ENCODE results near the gene CLCN5.
"Not testable (repeated sequence)": the region's sequence is repeated elsewhere in the genome, so short reads cannot be mapped to it uniquely, and the experiment has no call there.

The CLCN5 gene

GRCh38 chrX:49999087-49999486 lies 76.7 kb downstream of the CLCN5 start:
- DNase-seq, result no peak

GRCh38 chrX:50000937-50001542 lies 78.6 kb downstream of the CLCN5 start:
- no peak for DNase-seq

GRCh38 chrX:50002067-50002714 lies 79.8 kb downstream of the CLCN5 start:
- DNase-seq, result no peak

DNA sequence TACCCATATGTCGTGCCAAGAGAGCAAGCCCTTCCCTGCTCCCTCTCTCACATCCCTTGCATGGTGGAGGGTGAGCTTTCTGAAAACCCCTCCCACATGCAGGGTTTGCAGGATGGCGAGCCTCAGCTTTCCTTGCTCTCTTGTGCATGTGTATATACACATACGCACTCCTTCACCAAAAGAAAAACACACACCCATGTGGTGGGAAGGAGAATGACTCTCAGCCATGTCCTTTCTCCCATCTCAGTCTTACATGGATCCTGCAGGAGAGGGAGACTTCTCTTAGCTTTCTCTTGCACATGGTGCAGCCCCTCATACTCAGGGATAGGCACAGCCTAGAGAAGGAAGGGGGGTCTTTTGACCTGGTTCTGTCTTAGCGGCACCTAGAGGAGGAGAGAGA lies 81.1 kb downstream of the CLCN5 start:
- peak; percentile 3 for DNase-seq

DNA sequence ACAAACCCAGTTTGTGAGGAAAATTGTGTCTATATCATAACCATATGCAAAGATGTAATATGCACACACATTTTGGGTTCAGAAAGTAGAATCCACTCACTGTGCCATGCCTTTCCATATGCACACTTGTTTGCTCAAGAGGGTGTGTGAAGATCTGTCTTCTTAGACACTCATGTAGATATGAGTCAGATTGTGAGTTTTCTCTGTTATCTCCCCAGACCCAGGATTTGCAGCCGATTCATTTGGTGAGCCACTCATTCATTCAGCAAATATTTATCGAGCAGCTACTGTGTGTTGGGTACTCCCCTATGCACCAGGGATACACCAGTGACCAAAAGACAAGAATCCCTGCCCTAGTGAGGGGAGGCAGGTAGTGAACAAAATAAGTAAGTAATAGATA lies 81.5 kb downstream of the CLCN5 start:
- DNase-seq, result no peak

- DNase-seq, result not testable (repeated sequence)
These were observed 103.2 kb downstream of the CLCN5 start for GRCh38 chrX:50025591-50025990.

- no peak for DNase-seq
These were observed 112.7 kb downstream of the CLCN5 start for GRCh38 chrX:50035126-50035525.

DNA sequence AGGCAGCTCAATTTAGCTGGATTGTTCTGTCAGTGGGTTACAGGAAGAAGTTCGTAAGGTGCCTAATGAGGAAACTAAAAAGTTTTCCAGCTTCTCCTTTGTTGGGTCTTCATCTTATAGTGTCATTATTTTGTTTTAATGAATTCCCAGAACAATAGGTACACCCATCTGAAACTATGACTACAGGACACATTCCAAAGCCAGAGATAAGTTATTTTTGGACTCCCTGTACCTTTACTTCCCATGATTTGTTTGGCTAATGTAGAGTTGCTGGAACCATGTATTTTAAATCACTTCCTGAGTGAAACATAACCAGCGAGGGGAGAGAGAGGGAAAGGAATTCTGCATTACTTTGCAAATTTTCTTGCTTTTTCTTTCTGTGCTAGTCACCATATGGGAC lies 114.0 kb downstream of the CLCN5 start:
- DNase-seq, result no peak

- no peak for DNase-seq
These were observed 123.4 kb downstream of the CLCN5 start for GRCh38 chrX:50045823-50046222.

GRCh38 chrX:50049228-50049627 lies 126.8 kb downstream of the CLCN5 start:
- no peak for DNase-seq

- no peak for DNase-seq
These were observed 131.8 kb downstream of the CLCN5 start for GRCh38 chrX:50054147-50054546.

DNA sequence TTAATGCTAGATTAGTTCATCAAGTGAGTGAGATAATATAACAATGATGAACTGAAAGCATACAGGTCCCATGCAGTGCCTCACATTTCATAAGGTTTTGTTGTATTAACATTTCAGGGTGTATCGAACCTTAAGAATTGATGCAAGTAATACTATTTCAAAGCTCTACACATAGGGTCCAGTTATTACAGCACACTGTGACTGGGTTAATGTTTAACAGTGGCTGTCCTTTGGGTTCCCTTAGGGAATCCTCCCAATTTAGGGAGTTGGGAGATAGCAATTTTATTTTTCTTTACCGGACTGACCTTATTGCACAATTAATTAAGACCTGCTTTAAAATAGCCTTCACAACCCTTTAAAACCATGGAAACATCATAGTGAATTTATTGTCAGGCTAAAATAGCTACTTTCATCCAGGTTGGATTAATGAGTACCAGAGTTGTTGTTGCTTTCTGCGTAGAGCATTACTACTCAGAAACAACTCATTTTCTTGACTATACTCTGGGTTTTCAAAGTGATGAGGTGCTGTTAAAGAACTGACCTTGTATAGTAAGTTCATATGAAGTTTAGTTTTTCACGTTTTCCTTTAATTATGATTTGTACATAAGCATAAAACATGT lies 144.0 kb downstream of the CLCN5 start:
- no peak for DNase-seq

DNA sequence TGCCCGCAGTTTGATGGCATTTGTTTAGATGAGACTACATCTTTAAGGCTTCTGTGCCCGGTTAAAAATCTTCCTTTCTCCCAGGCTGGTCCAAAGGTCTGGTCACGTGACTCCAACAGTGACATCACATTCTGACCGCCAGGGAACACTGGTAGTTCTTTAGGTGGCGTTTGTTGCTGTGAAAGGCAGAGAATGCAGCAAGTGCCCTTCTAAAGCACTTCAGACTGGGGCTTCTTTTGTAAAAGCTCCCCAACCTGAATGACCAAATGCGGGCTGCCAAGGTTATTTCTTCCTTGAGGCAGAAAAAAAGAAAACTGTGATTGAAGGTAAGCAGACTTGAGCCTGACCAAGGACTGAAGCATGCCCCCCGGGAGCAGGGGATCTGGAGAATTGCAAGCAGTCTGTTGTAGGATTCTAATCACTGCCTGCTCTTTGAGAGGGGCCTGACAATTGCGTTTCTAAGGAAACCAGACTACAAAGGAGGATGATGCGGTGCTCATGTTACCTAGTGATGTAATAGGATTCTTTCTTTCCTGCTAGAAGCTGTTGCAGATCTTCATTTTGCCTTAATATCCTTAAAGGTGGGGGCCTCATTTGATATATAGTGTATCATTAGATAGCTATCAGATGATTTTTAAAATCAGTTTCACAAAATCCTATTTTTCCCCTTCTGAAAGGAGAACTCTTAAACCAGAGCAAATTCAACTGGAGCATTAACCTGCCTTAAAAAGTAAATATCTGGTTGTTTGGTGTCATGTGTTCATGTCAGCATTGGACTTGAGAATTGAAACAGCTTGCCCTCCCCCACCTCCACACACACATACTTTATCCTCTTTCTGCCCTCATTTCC lies 145.3 kb downstream of the CLCN5 start:
- peak; percentile 90 for DNase-seq

- DNase-seq, result no peak
These were observed 145.8 kb downstream of the CLCN5 start for GRCh38 chrX:50068285-50068563.

GRCh38 chrX:50068893-50069292 lies 146.5 kb downstream of the CLCN5 start:
- no peak for DNase-seq

GRCh38 chrX:50071494-50071893 lies 149.1 kb downstream of the CLCN5 start:
- peak; percentile 65 for DNase-seq

DNA sequence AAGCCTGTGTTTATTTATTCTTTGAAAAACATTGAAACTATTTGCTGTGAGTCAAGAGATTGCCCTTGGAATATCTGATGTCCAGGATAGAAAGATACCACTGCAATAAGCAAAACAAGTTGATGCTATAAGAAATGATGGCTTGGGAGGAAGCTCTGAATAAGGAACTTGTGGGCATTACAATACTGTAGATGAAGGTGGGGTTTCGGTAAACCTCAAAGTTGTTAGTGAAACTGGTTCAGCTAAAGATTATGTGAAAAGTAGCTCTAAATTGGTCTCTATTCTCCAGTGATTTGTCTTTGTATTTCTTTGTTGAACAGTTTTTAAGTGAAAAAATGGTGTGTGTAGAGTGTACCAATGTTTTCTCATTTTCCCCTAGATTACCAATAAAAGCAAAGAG lies 149.7 kb downstream of the CLCN5 start:
- DNase-seq, result no peak

DNA sequence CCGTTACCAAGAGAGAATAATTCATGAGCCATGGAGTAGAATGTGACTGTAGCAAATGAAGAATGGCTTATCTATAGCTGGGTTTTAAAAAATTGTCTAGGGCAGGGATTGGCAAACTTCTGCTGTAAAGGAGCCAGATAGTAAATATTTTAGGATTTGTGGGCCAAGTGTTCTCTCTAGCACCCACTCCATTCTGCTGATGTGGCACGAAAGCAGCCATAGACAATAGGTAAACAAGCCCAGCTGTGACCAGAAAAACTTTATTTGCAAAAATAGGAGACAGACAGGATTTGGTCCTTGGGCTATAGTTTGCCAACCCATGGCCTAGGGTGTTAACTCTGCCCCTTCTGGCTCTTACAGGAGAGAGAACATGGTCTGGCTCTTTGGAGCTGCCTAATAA lies 151.2 kb downstream of the CLCN5 start:
- no peak for DNase-seq

DNA sequence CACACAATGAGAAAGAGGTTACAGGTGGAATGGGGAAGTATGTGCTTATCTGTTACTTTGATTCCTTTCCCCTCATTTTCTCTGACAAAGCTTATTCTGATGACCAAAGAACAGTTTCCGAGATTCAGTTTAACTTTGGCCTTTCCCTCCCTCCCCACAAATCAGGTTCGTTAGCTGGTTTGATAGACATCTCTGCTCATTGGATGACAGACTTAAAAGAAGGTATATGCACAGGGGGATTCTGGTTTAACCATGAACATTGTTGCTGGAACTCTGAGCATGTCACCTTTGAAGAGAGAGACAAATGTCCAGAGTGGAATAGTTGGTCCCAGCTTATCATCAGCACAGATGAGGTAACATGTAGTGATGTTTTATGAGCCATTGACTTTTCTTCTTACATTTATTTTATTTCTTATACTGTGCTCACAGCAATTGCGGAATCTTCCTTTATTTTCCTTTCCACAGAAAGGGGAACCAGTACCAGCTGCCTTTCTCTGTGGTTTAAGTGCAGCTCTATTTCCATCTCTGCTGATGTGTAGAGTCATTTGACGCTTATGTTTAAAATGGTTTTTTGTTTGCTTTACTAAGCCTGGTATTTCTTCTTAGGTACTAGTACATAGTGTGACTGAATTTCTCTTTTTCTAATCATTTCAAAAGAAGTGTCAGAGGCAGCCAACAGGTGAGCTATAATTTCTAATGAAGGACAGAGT lies 153.4 kb downstream of the CLCN5 start:
- DNase-seq, result no peak

- DNase-seq, result peak; percentile 64
These were observed 159.0 kb downstream of the CLCN5 start for GRCh38 chrX:50081282-50081889.

DNA sequence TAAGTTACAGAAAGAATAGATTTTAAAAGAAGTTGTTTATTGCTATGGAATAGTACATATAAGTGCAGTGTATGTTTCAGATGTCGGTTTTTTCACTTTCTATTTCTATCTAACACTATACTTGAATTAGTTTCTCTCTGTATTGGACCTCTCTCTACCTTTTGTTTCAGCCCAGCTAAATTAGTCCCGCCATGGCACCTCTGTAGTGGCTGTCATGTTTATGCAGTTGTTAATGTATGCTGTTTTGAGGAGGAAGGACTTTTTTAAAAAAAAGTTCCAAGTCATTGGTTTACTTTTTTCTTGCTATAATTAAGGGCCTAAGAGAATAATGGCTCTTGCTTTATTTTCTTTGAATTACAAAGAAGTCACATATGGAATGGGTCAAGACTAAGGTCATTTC lies 160.3 kb downstream of the CLCN5 start:
- peak; percentile 24 for DNase-seq

GRCh38 chrX:50088645-50089044 lies 166.2 kb downstream of the CLCN5 start:
- no peak for DNase-seq

GRCh38 chrX:50093625-50094024 lies 171.2 kb downstream of the CLCN5 start:
- no peak for DNase-seq

Data from NCI-H69 (cell line).